Inferior parietal cortex (tissue), 1 donor: ENCODE measurements around the gene OSBPL10.

Experiments used
- DNase-seq: peaks from one replicate; pipeline ENCODE4 v3.0.0-alpha.2; 2016; ENCODE audit errors: extremely low spot score

The OSBPL10 gene

DNA sequence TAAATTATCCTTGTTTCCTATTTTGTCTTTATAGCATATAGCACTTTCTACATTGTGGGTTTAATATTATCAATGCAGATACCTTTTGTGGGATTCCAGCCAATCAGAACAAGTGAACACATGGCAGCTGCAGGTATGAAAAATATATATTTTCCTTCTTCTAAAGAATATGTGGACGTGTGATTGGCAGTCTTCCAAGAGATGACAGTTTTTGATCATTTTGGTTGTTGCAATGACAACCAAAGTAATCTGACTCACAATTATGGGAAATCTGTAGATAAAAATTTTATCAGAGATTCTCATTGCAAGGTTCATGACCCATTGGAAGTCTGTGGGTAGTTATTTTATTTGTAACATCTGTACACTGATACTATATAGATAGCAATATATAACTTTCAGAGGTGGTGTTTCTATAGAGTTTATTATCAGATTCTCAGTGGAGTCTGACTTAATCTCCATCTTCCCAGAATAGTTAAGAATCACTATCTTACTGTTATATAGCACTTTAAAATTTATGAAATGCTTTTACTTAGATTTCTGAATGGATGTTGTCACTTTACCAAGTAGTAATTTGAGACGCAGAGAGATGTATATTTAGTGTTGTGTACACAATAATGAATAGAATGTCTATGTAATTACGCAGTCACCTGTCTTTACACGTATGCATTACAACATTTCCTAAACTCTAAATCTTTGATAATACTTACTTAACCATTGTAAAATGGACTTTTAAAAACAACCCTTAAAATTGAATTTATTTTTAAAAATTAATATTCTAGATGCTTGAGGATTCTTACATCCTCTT is 365.8 kb downstream of the OSBPL10 start:
- no peak for DNase-seq

DNA sequence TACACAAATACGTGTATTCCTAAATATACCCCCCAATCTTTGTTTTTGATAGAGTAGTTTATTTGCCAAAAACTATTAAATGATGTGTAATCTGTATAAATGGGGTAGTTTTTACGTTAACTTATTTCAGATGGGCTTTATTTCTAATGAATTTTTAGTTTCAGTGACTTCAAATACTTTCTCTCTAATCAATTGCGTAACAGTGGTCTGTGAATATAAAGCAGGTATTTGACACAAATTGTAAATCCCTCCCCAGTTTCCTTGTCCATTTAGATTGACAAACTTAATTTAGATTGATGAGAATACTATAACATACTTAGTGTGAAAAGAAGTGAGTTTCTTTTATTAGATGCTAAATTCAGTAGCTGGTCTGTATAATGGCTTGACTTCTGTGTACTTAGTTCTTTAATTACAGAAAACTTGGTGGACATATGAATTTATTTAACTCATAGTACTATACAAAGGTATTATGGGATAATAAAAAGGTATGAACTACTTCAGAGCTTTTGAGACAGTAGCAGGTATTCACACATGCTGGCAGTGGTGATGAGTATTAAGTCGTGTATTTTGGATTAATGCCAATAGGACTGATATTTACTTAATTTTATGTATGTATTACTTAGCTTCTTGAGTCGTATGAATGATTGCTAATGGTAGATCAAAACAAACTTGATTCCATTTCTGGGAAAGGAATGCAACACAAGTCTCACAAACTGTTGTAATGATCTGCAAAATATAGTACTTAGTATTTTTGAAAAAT is 366.7 kb downstream of the OSBPL10 start:
- DNase-seq, result no peak

DNA sequence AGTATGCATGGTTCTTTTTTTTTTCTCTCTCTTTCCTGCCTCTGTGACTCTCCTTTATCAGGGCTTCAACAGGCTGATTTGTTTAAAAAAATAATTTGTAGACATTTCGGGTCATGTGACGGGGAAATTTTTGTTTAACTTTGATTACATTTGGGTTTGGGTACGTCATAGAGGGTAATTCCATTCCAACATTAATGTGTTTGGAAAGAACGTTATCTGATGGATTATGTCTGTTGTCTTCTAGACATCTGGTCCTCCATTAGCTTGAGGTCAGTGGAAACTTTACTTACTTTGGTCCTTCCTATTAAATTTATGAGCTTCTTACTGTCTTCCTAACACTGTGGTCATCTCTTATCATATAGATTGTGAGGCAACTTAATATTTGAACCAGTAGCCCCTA is 367.4 kb downstream of the OSBPL10 start:
- no peak for DNase-seq

DNA sequence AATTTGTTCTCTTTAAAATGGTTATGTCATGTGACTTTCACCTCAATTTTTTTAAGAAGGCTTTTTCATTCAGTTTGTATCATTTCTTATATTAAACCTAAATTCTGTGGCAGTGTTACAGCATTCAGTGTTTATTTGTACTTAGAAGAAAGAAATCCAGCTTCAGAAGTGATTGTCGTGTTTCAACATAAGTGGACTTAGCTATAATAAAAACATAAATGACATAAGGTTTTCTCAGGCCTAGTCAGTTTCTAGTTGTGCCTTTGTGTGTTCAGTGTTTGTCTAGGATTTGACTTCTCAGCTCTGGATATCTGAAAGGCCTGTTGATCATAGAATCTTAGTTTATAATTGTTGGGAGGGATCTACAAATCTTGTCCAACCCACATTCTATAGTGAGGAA is 367.9 kb downstream of the OSBPL10 start:
- no peak for DNase-seq
